Gastrocnemius medialis (tissue), 4 donors: ENCODE results near the gene HMX1. TPM values are rescaled to one million over a fixed set of nuclear protein-coding genes. Genes with fewer than 3 reads are reported as not detected.

ENCODE experiments used
- ATAC-seq, 2 donors: fragments of 150-250 bp; one replicate each; pipeline ENCODE4 v1.9.1; 2016
- DNase-seq, 2 donors: peaks; one replicate each; pipeline ENCODE4 v3.0.0-alpha.2; 2019
- H3K27ac ChIP-seq, 4 donors: fragments of 200-600 bp; sonication (generic); 1 replicate in 1 of 4; 2 replicates in 3 of 4; pipeline ENCODE4 v1.5.1; 2016 to 2018; ENCODE audit warnings: mild to moderate bottlenecking in 2 of 4, moderate library complexity in 1 of 4
- H3K27me3 ChIP-seq, 3 donors: fragments of 200-600 bp; sonication (generic) in 2 of 3; 1 replicate in 1 of 3; 2 replicates in 2 of 3; pipeline versions ENCODE4 v1.5.1 to v1.6.0; 2016 to 2019; ENCODE audit warnings: mild to moderate bottlenecking in 1 of 3, moderate library complexity in 1 of 3
- H3K36me3 ChIP-seq, 2 donors: fragments of 200-600 bp; sonication (generic) in 1 of 2; one replicate each; pipeline ENCODE4 v1.5.1; 2017 to 2018
- H3K4me1 ChIP-seq, 2 donors: fragments of 200-600 bp; sonication (generic) in 1 of 2; one replicate each; pipeline ENCODE4 v1.5.1; 2016 to 2017; ENCODE audit warnings: mild to moderate bottlenecking in 2 of 2
- H3K4me3 ChIP-seq, 4 donors: fragments of 200-600 bp; sonication (generic) in 3 of 4; 1 replicate in 1 of 4; 2 replicates in 3 of 4; pipeline ENCODE4 v1.5.1; 2016 to 2019; ENCODE audit warnings: mild to moderate bottlenecking in 2 of 4
- H3K9me3 ChIP-seq, 3 donors: fragments of 200-600 bp; sonication (generic) in 2 of 3; 1 replicate in 1 of 3; 2 replicates in 2 of 3; pipeline ENCODE4 v1.5.1; 2016 to 2019
- CTCF ChIP-seq, 5 experiments: fragments of 450-650 bp in 3 of 5; fragments of 200-600 bp in 2 of 5; sonication (generic) in 2 of 5; IDR thresholded peaks in 4 of 5; conservative IDR thresholded peaks in 1 of 5; 1 replicate in 4 of 5; 2 replicates in 1 of 5; pipeline ENCODE4 v1.5.1; 2016 to 2019; ENCODE audit warnings: antibody characterized with exemption in 5 of 5, mild to moderate bottlenecking in 3 of 5, moderate library complexity in 3 of 5
- POLR2A ChIP-seq, 2 donors: fragments of 450-650 bp; IDR thresholded peaks; one replicate each; pipeline ENCODE4 v1.6.1; 2017; ENCODE audit warnings: antibody characterized with exemption in 2 of 2, mild to moderate bottlenecking in 2 of 2, moderate library complexity in 2 of 2
- in situ Hi-C, 4 donors: fragments of 200-750 bp; cut with MboI; loops; one replicate each; pipeline versions ENCODE4 v1.15.0 to v1.8.0; 2017; ENCODE audit warnings: low sequenced_read_pairs in 4 of 4
- intact Hi-C: fragments of 100-400 bp; cut with DNase I; formaldehyde crosslinking; loops from one replicate; pipeline ENCODE4 v1.15.1; 2023; ENCODE audit warnings: low total_unique reads
- total RNA-seq, 4 donors: library from RNA; depleted of rRNA; stranded (reverse); fragments of >200 nt; gene quantifications; one replicate each; pipeline versions ENCODE4 v1.1.0 to v1.2.3, GENCODE V29; 2016

HMX1 gene
- total RNA-seq, 4 donors from 2014 or later = not detected

- no peak for ATAC-seq
- no peaks in the 10 kb centered on the region for H3K9me3 ChIP-seq
- no peak overlapping the region for H3K4me3 ChIP-seq
- H3K4me1 ChIP-seq = no peaks in the 10 kb centered on the region
- in situ Hi-C loops (no loop called here), intact Hi-C loops (no loop called here)
- DNase-seq = no peak
- H3K27me3 ChIP-seq = peaks cover 0 to 8% (median 3%) of the 10 kb centered on the region in 3 donors
- H3K36me3 ChIP-seq = no peaks in the 10 kb centered on the region
- TF ChIP-seq POLR2A (IDR thresholded peaks at IDR 0.05) (no peak), CTCF (IDR thresholded peaks at IDR 0.05 in 4 of 5, conservative IDR thresholded peaks at IDR 0.05 in 1 of 5) (no peak)
- H3K27ac ChIP-seq = no peak overlapping the region
Measured at GRCh38 chr4:8841678-8842268, 29.9 kb downstream of the HMX1 start.

- ATAC-seq = no peak
- no peak overlapping the region for H3K4me3 ChIP-seq
- H3K9me3 ChIP-seq = no peaks in the 10 kb centered on the region
- in situ Hi-C loops (no loop called here), intact Hi-C loops (no loop called here)
- no peaks in the 10 kb centered on the region for H3K36me3 ChIP-seq
- H3K27ac ChIP-seq = no peak overlapping the region
- H3K4me1 ChIP-seq = no peaks in the 10 kb centered on the region
- peaks cover 0 to 8% (median 0%) of the 10 kb centered on the region in 3 donors for H3K27me3 ChIP-seq
- no peak for DNase-seq
- no peak for TF ChIP-seq CTCF (IDR thresholded peaks at IDR 0.05 in 4 of 5, conservative IDR thresholded peaks at IDR 0.05 in 1 of 5)
- TF ChIP-seq POLR2A (IDR thresholded peaks at IDR 0.05) = no peak
Measured at GRCh38 chr4:8840816-8841455, 30.7 kb downstream of the HMX1 start.

- Histone ChIP-seq H3K27ac (no peak overlapping the region), H3K36me3 (no peaks in the 10 kb centered on the region), H3K9me3 (no peaks in the 10 kb centered on the region), H3K4me3 (no peak overlapping the region), H3K27me3 (peaks cover 0 to 4% (median 0%) of the 10 kb centered on the region in 3 donors), H3K4me1 (no peaks in the 10 kb centered on the region)
- intact Hi-C loops (no loop called here), in situ Hi-C loops (no loop called here)
- no peak for DNase-seq
- TF ChIP-seq POLR2A (IDR thresholded peaks at IDR 0.05) = no peak
- TF ChIP-seq CTCF (IDR thresholded peaks at IDR 0.05 in 4 of 5, conservative IDR thresholded peaks at IDR 0.05 in 1 of 5) = no peak
- ATAC-seq = no peak
Measured at GRCh38 chr4:8840006-8840793, 31.4 kb downstream of the HMX1 start.

- intact Hi-C loops = no loop called here
Measured at GRCh38 chr4:8838961-8839431, 32.6 kb downstream of the HMX1 start.

More at GRCh38 chr4:8838961-8839431, 32.6 kb downstream of the HMX1 start:
- H3K27me3 ChIP-seq = peaks cover 0 to 7% (median 0%) of the 10 kb centered on the region in 3 donors
- DNase-seq = no peak
- no peaks in the 10 kb centered on the region for H3K4me1 ChIP-seq
- no peak overlapping the region for H3K27ac ChIP-seq
- in situ Hi-C loops = no loop called here
- H3K9me3 ChIP-seq = no peaks in the 10 kb centered on the region
- no peak overlapping the region for H3K4me3 ChIP-seq
- TF ChIP-seq POLR2A (IDR thresholded peaks at IDR 0.05) (no peak), CTCF (IDR thresholded peaks at IDR 0.05 in 4 of 5, conservative IDR thresholded peaks at IDR 0.05 in 1 of 5) (no peak)
- ATAC-seq = no peak
- H3K36me3 ChIP-seq = no peaks in the 10 kb centered on the region
